HG02970 (cell line): ENCODE results near the gene MYCN.
"Not testable (repeated sequence)": the region's sequence is repeated elsewhere in the genome, so short reads cannot be mapped to it uniquely, and the experiment has no call there.

Source experiments
- ATAC-seq: cut with Tn5 transposase; IDR thresholded peaks from one replicate; pipeline ENCODE4 v1.9.1; 2021; ENCODE audit warnings: mild to moderate bottlenecking, moderate library complexity, moderate number of reproducible peaks; ENCODE audit not compliant: unreplicated experiment, low FRiP score

MYCN gene

GRCh38 chr2:15939854-15940660, at the start of gene MYCN:
MYCN (plus strand) TSS chr2:15940550; CDS start chr2:15942065, 1,515 bp downstream.
- ATAC-seq: no peak

GRCh38 chr2:15890936-15891905, 49.1 kb upstream of the MYCN start:
- no peak for ATAC-seq

GRCh38 chr2:15892151-15892880, 48.0 kb upstream of the MYCN start:
- ATAC-seq: no peak

GRCh38 chr2:15893085-15893484, 47.3 kb upstream of the MYCN start:
- no peak for ATAC-seq

- ATAC-seq: no peak
Measured at GRCh38 chr2:15893689-15894480, 46.5 kb upstream of the MYCN start.

GRCh38 chr2:15894481-15895144, 45.7 kb upstream of the MYCN start:
- ATAC-seq: no peak

- ATAC-seq: no peak
Measured at GRCh38 chr2:15895615-15896469, 44.5 kb upstream of the MYCN start.

- ATAC-seq: no peak
Measured at GRCh38 chr2:15896859-15897258, 43.5 kb upstream of the MYCN start.

- no peak for ATAC-seq
Measured at GRCh38 chr2:15897431-15898098, 42.8 kb upstream of the MYCN start.

GRCh38 chr2:15899327-15899612, 41.1 kb upstream of the MYCN start:
- no peak for ATAC-seq

GRCh38 chr2:15899751-15900493, 40.4 kb upstream of the MYCN start:
- no peak for ATAC-seq

- ATAC-seq: no peak
Measured at GRCh38 chr2:15901095-15901807, 39.1 kb upstream of the MYCN start.

GRCh38 chr2:15901808-15902130, 38.6 kb upstream of the MYCN start:
- ATAC-seq: no peak

- not testable (repeated sequence) for ATAC-seq
Measured at GRCh38 chr2:15903910-15904309, 36.4 kb upstream of the MYCN start.

GRCh38 chr2:15905267-15905645, 35.1 kb upstream of the MYCN start:
- ATAC-seq: no peak

GRCh38 chr2:15905986-15906491, 34.3 kb upstream of the MYCN start:
- ATAC-seq: no peak

GRCh38 chr2:15906778-15907177, 33.6 kb upstream of the MYCN start:
- no peak for ATAC-seq
